GM13977 (cell line): ENCODE results near the gene EML4.

Experiments used
- DNase-seq: peaks from one replicate; pipeline ENCODE4 v3.0.0; 2012; ENCODE audit warnings: low spot score
- CTCF ChIP-seq: IDR thresholded peaks from 2 replicates; pipeline ENCODE4 v1.5.1; 2012; ENCODE audit warnings: mild to moderate bottlenecking, control low read depth; ENCODE audit not compliant: insufficient read depth; ENCODE audit errors: extremely low read depth, missing control alignments
- in situ Hi-C: fragments of 300-500 bp; cut with MboI; formaldehyde crosslinking; loops from one replicate; pipeline ENCODE4 v1.12.0; 2022; ENCODE audit warnings: low sequenced_read_pairs, low pct_unique_long_range_greater_than_20kb, mixed read lengths, inconsistent platforms; ENCODE audit not compliant: unreplicated experiment

EML4 gene

GRCh38 chr2:42361728-42362283 is 192.7 kb downstream of the EML4 start:
- no peak for DNase-seq
- TF ChIP-seq CTCF: no peak
- in situ Hi-C loops: no loop called here

- in situ Hi-C loops: no loop called here
- DNase-seq: no peak
- no peak for TF ChIP-seq CTCF
Observed at GRCh38 chr2:42363413-42363812, 194.3 kb downstream of the EML4 start.

- DNase-seq: no peak
- TF ChIP-seq CTCF: no peak
- in situ Hi-C loops: no loop called here
Observed at GRCh38 chr2:42364658-42365057, 195.5 kb downstream of the EML4 start.

GRCh38 chr2:42366411-42366810 is 197.3 kb downstream of the EML4 start:
- DNase-seq: no peak
- no peak for TF ChIP-seq CTCF
- in situ Hi-C loops: no loop called here

- no peak for DNase-seq
- no peak for TF ChIP-seq CTCF
- in situ Hi-C loops: no loop called here
Observed at GRCh38 chr2:42367835-42368234, 198.7 kb downstream of the EML4 start.

- in situ Hi-C loops: no loop called here
- TF ChIP-seq CTCF: no peak
- DNase-seq: no peak
Observed at GRCh38 chr2:42368817-42369531, 199.8 kb downstream of the EML4 start.
